Activated T-helper 17 cell treated with anti-CD3 and anti-CD28 coated beads, Interleukin-2, amount 50 U/mL, for 72 hours (primary cell): ENCODE results near the gene SNW1. TPM values are rescaled to one million over a fixed set of nuclear protein-coding genes. Genes with fewer than 3 reads are reported as not detected.

Source experiments
- total RNA-seq, 2 donors: library from RNA; stranded (reverse); gene quantifications; one replicate each; pipeline ENCODE4 v1.2.3, GENCODE V29; 2022

The SNW1 gene
- total RNA-seq, 2 donors from 2014 or later = 106 to 108 TPM

Other genes with a start within 250 kb of the SNW1 start
- gene SPTLC2, start 144.5 kb downstream of the SNW1 start, total RNA-seq = 10 to 100 TPM; 17.4 to 27.2 TPM
- 10 to 100 TPM; 13.2 to 19.8 TPM for gene ALKBH1, start 53.1 kb downstream of the SNW1 start, total RNA-seq
- 100 to 1,000 TPM in 1 of 2 donors, 10 to 100 TPM in 1; 46.5 to 140 TPM for gene SLIRP, start 53.1 kb downstream of the SNW1 start, total RNA-seq
- gene ADCK1, start 39.0 kb upstream of the SNW1 start, total RNA-seq = 1 to 10 TPM; 2.0 to 2.1 TPM